Activated CD4-positive, alpha-beta T cell treated with anti-CD3 and anti-CD28 coated beads for 24 hours (primary cell): ENCODE data around the gene RBM7.
A peak's percentile ranks its signal among the peaks of the same experiment; 100 is the strongest.

ENCODE experiments used
- DNase-seq, 2 donors: peaks; one replicate each; pipeline ENCODE4 v3.0.0-alpha.2; 2020; ENCODE audit warnings: low read depth in 2 of 2

RBM7 gene

DNA sequence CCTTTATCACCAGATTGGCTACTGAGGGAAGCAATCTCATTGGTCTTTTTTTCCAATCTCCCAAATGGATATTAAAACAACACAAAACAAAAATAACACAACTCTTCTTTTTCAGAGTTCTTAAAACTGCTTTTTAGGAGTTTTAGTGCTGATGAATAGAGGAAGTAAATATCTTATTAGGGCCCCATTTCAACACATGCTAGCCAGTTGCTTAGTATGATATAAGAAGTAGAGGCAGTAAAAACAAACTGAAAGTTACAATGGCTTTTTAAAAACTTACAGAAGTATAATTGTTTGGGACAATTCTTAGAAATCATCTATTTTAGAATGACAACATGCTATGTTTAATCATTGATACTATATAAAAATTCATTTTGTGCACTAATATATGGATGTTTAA is 3.5 kb upstream of the RBM7 start:
- no peak for DNase-seq

DNA sequence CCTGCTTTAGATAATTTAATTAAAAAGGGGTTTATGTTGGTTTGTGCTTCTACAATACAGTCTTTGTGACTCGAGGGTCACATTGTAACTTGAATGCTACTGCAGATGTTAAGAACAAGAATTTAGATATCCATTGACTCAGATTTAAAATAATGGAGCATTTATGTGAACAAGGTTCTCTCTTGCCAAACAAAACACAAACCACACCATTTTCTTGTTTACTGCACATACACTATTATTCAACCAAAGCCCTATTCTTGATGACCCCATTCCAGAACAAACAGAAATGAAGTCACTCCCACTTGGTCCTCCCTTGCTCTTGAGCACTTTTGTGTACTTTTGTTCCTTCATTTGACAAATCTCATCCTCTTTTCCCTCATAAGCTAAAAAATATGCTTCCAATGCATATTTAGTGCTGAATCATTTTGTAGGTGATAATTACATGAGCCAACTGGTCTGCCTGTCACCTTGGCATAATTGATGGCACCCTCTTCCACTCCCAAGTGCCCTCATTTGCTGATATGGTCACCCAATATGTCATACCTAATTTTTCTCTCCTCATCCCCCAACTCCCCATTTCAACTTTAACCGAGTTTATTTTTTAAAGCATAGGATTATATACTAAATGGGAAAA is 3.0 kb upstream of the RBM7 start:
- no peak for DNase-seq

DNA sequence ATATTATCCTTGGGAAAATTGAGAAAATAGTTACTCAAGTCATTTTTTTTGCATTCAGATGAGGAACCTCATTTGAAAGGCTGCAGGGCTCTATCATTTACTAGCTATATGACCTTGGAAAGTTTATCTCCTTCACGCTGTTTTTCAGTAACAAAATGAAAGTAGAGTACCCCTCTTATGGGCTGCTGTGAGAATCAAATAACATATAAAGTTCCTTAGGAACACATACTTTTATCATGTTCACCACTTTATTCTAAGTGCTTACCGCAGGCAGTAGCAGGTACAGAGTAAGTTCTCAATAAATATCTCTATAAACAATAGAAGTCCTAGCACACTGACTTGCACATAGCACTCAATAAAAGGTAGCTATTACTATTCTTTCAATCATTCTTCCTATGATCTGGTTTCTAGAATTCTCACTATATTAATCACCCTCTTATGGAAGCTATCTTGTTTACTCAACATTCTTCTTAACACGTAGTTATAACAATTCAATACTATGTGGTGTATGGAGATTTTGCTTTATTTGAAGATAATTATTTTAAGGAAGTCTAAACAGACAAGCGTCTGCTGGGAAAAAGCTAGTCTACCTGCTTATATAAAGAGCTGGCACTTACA is 2.1 kb upstream of the RBM7 start:
- no peak for DNase-seq

DNA sequence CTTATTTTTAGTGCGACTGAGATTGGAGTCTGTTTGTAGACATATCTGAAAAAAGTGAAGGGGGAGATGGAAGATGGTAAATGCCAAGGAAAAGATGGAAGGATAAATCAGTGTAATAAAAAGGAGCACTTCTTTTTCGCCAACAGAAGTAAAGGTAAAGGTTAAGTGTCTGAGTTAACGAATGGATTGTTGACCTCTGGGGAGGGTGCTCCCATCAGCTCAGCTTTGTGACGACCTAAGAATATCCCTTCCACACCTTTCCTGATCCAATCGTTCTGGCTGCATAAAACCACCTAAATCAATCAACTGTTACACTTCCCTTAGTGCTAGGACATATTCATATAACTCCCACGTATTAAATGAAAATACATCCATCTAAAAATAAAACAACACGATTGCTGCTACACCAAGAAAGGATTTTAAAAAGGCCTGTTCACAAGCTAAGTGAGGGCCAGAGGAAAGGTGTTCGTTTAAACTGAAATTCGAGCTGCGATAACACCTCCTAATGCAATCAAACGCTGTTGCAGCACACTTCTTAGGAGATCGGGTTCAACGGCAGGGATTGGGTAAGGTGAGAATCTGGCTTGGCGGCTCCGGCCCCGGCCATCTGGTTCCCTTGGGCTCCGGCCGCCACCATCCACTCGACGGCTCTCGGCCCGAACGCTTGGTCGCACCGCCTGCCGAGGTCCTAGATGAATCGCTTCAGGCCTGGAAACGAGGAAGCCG is 813 bp upstream of the RBM7 start:
- no peak for DNase-seq

DNA sequence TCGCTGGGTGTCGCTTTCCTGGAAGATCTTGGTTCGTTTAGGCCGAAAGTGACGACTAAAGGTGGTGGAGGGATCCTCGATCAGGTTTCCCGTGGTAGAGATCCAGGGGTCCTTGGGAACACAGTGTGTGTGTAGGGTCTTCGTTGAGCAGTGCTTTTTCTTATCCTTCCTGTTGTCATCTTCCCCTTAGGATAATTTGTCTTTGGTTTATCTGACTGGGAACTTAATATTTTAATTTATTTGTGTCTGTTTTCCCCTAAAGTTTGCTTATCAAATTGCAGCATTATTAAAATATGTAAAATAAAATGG is 403 bp downstream of the RBM7 start:
- DNase-seq: no peak

DNA sequence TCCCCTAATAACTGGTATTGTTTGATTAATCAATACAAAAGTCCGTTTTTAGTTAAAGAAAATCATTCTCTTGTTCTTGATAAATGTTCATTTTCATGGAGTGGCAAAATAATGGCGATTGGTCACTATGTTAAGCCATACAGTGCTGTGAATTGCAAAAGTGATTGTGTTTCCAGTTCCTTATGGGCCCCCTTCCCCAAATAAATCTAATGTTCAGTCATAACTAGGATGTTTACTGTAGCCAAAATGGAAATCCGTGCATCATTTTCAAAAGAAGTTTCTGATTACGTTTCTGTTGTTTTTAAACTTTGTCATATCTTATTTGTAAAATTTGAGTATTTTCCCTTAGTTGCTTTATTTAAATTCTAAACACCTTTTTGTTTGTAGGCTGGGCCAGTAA is 845 bp downstream of the RBM7 start:
- DNase-seq: no peak

DNA sequence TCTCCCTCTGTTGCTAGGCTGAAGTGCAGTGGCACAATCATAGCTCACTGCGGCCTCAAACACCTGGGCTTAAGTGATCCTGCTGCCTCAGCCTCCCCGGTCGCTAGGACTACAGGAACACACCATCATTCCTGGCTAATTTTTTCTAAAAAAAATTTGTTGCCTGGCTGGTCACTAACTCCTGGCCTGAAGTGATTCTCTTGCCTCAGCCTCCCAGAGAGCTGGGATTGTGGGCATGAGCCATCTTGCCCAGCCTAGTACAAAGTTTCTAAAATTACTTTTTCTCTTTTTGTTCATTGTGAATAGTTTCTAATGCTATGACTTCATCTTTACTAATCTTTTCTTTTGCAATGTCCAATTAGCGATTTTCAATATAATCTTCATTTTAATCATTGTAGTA is 12.5 kb downstream of the RBM7 start:
- no peak for DNase-seq

DNA sequence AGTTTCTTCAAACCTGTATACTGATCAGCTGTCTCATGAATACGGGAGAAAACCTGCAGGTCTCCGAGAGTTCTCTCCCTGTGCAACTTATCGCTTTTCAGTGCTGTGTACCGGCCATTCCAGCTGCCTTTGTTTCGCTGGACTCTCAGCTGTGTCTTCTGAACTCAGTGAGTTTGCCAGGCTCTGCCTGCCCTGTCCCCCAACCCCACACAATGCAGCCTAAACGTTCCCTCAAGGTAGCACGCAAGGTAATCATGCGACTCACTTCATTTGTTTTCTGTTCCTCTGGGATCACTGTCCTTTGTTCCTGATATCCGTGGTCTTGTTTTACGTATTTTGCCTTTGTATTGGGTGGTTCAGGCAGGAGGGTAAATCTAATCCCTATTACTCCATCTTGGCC is 13.5 kb downstream of the RBM7 start:
- no peak for DNase-seq

DNA sequence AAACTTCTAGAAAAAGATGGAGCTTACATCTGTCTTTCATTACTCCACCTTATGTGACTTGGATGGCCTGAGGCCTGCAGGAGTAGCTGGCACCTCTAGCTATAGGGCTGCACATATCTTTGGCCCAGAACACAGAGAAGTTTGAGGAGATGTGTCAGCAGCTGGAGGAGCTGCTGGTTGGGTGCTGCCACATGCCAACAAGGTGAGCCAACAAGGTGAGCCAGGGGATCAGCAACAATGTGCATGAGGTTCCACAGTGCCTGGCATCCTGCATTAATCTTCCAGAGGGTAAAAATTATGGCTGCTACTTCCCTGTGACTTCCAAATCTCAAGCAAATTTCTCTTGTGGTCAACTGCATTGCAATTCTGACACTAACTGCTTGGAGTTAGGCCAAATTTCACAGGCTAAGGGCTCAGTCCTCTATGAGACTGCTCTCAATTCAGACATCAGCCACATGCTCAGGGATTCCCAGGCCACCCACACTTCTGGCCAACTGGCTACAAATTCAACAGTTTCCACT is 16.0 kb downstream of the RBM7 start:
- no peak for DNase-seq

DNA sequence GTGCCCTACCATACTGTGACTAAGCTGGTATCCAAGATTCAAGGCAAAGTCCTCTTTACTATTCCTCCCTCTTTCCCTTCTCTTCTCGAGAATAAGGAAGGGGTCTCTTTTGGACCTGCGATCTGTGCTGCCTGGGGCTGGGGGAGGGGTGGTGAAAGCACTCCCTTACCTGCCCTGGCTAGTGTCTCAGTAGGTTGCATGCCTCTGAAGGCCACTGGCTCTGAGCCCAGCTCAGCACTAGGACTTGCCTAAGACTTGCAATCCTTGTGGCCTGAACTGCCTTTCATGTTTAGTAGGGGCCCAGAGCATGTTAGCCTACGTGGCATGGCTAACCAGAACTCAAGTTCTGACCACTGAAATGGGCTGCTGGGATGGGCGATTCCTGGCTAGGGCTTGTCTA is 25.8 kb downstream of the RBM7 start:
- no peak for DNase-seq

DNA sequence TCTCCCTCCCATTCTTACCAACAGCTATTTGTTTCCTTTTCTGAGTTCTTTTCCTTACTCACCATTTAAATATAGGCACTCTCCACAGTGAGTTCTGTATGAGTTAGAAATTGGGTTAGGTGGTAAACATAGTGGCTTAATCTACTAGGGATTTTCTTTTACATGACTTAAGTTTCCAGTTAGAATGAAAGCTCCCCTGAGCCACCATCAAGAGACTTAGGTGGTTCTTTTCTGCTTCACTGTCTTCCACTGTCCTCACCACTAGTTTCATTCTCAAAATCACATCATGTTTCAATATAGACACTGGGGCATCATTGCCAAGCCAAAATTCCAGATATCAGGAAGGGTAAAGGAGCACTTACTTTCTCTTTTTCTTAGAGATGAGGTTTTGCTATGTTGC is 29.8 kb downstream of the RBM7 start:
- no peak for DNase-seq

DNA sequence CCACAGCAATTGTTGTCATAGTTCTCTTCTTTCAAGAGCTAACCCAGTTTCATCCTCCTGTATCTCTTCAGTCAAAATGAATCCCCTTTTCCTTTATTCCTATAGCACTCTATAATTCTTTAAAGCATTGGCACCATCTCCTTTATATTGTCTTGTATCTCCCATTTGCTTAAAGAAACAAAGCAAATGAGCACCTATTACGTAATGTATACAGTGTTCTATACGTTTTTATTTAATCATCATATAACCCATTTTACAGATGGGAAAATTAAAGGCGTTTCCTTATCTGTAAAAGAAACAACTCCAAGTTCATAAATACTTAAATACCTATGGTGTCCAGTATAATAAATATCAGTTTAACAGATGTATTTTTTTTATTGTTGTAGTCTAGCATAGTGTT is 32.4 kb downstream of the RBM7 start:
- DNase-seq: no peak

DNA sequence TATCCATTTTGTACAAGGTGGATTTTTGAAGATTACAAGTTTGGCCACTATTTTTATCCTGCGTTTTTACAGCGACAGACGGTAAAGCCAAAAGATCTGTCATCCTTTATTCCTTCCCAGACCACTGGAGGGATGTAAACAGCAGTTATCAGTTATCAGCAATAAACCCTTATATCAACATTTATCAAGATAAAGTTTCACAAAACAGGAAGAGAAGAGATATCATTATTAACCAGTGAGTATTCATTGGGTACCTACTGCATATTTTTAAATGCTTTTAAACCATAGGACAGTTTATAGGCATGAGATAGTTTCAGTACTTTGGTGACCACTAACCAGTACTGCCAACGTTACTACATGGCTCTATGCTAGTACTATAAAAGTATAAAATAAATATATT is 32.9 kb downstream of the RBM7 start:
- no peak for DNase-seq

DNA sequence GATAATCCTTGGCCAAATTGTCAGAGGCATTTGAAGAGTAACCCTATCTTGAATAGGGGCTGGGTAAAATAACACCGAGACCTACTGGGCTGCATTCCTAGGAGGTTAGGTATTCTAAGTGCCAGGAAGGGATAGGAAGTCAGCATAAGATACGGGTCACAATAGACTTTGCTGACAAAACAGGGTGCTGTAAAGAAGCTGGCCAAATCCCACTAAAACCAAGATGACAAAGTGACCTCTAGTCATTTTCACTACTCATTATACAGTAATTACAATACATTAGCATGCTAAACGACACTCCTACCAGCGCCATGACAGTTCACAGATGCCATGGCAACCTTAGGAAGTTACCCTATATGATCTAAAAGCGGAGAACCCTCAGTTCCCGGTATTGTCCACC is 37.8 kb downstream of the RBM7 start:
- DNase-seq: no peak

DNA sequence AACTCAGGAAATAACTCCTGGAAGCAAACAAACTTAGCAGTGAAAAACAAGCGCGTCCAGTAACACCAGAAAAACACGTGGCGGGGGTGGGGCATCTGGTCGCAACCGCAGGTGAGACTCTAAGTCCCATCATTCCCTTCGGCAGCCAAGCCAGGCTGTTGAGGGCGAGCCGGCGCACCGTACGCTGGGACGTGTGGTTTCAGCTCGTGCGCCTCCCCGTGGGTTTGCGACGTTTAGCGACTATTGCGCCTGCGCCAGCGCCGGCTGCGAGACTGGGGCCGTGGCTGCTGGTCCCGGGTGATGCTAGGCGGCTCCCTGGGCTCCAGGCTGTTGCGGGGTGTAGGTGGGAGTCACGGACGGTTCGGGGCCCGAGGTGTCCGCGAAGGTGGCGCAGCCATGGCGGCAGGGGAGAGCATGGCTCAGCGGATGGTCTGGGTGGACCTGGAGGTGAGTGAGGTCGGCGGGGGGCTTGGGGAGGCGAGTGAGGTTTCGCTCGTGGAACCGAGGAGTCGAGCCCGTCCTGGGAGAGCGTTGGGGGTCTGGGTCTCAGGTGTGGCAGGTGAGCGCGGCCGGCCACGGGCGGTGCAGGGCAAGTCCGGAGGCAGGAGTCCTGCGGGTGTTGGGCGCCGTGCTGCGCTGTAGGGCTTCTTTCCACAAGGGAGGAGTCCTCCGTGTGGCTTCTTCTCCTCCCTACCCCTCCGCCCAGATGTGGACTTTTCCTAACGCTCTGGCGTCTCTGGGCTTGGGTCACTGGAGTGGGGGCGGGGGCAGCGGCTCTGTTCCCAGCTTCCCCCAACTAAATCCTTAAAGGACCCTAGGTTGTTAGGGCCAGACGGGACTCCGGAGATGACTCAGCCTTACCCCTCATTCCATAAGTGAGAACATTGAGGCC is 39.0 kb downstream of the RBM7 start, which contains the start of gene REXO2:
Gene REXO2 (plus strand): TSS at position 239 of the 892 bp plus-strand sequence. CDS start 62 bp downstream, at position 301.
- DNase-seq: peak; percentile 88

DNA sequence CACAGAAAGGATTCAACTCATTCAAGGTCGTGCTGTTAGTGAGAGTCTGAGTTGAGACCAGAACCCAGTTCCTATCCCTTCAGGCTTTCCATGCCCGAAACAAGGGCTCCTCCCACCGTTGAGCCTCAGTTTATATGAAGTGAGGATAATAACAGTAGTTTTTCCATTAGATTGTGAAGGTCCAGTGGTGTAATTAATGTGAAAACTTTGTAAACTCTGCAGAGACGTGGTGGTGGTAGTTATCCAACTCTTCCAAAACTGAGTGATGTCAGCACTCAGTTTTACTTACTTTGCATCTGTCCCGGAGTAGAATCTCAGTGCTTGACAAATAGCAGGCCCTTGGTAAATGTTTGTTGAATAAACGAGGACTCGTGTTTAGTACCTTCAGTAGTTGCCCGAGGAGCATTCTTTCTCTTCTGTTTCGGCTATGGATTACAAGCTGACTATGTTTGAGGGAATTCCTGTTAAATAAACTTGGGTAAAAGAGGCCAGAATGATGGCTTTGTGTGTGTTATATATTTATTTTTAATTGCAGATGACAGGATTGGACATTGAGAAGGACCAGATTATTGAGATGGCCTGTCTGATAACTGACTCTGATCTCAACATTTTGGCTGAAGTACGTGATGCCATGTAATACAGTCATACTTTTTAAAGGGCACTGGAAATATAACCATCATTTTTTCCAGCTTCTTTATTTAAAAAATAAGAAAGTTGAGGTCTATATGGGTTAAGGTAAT is 39.8 kb downstream of the RBM7 start:
- DNase-seq: no peak

DNA sequence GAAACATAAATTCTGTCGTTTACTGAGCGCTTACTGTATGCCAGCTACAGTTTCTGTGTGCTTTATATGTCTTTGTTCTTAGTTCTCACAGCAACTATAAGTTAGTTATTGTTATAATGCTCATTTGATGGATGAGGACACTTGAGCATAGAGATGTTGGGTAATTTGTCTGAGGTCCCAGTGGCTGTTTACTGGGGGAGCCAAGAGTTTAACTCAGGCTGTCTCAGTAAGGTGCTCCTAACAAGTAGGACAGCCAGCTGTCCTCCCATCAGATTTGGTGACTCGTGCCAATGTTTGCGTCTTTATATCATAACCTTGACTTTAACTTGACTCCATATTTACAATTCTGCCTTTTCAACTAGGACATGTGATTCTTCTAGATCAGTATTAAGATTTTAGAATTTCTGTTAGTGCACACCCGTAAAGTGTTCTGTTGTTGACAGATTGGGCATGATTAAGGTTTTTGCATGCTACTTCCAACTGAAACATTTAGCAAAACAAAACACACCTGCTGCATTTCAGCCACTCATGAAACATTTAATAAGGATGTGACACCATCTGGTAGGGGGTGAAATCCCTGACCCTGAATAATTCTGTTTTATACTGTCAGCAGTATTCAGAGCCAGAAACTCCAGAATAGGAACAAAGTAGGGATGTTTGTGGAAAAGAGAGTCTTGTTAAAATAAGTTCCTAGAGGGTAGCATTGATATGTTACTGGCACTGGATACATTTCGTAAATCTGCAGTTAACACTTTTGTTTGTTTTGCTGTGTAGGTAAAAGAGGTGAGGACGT is 40.7 kb downstream of the RBM7 start:
- no peak for DNase-seq

DNA sequence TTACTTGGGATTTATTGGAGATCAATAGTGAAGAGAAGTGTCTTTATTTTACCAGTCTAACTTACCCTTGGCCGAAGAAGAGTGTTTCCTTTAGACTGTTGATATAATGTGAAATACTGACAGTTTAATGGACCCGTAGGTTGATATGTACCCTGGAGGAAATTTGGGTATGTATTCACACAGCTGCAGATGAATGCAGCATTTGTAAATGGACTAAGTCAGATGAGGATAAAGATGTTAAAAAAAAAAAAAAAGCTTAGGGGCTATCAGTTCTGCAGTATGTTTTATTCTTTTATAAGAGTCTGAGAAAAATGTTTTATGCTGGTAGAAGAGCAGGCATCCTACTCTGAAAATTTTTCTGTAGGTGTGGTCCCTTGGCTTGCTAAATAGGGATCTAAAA is 41.5 kb downstream of the RBM7 start:
- DNase-seq: no peak

DNA sequence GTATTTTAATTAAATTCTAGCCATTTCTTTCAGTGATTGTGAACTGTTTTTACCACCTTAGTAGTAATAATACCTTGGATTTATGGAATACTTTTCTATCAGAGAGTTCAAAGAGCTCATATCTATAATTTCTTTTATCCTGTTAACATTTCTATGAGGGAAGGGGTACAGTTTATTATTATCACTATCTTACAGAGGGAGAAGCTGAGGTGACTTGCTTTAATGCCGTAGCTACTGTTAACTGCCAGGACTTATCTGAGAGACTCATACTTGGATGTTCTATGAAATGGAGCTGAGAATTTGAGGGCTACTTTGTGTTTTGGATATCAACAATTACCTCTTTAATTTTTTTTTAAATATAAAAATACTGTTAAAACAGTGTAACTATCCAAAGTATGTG is 42.1 kb downstream of the RBM7 start:
- DNase-seq: no peak

DNA sequence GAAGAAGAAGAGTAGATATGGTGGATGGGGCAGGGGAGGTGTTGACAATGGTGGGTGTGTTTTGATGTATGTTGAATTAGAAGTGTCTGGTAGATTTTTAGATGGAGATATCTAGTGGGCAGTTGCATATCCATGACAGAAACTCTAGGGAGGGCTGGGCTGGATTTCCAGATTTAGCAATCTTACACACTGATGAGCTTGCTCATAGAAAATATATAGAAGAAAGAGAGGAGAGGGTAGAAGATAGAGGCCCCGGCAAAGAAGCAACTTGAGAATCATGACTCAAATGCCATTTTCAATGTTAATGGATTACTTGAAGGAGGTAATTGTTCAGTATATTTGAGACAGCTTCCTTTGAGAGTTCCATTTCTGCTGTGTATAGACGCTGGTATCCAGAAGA is 47.0 kb downstream of the RBM7 start:
- no peak for DNase-seq

DNA sequence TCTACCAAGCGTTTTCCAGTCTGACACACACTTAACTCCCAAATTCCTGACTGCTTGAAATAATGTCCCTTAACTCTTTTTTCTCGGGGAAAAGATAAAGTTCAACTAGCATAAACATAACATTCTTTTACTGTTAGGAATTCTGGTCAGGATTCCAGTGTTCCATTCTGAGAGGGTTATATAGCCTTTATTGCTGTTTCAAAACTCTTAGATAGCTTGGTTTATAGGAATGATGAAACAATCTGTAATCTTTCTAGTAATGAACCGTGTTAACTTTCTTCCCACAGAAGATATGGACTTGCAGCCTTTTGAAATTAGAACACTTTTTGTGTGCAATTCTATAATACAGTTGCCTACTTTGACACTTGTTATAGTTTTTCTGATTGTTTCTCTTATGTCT is 47.4 kb downstream of the RBM7 start:
- DNase-seq: no peak
